GM20000 (cell line): ENCODE results near the gene SUPT6H.

Experiments used
- DNase-seq: peaks from one replicate; pipeline ENCODE4 v3.0.0; 2012; ENCODE audit warnings: low spot score
- CTCF ChIP-seq: IDR thresholded peaks from 2 replicates; pipeline ENCODE4 v1.5.1; 2012; ENCODE audit warnings: mild to moderate bottlenecking, control low read depth; ENCODE audit errors: extremely low read depth, missing control alignments

Gene SUPT6H

GRCh38 chr17:28706471-28707338 is 44.7 kb downstream of the SUPT6H start:
- TF ChIP-seq CTCF = no peak
- DNase-seq = no peak

GRCh38 chr17:28707339-28707720 is 45.3 kb downstream of the SUPT6H start:
- TF ChIP-seq CTCF = no peak
- DNase-seq = no peak

- TF ChIP-seq CTCF = no peak
- DNase-seq = peak; percentile 96
Measured at GRCh38 chr17:28710861-28711722, 49.1 kb downstream of the SUPT6H start.

GRCh38 chr17:28711723-28712031 is 49.7 kb downstream of the SUPT6H start, which contains the start of gene PROCA1:
Gene PROCA1 (minus strand): TSS chr17:28711888. CDS start chr17:28711660, 228 bp downstream.
- DNase-seq = peak; percentile 59
- TF ChIP-seq CTCF = no peak

- TF ChIP-seq CTCF = no peak
- peak; percentile 87 for DNase-seq
Measured at GRCh38 chr17:28712032-28712704, 50.2 kb downstream of the SUPT6H start.

- no peak for DNase-seq
- TF ChIP-seq CTCF = no peak
Measured at GRCh38 chr17:28712705-28713415, 50.9 kb downstream of the SUPT6H start.
